GM10266 (cell line): ENCODE results near the gene NAA20.

Experiments
- DNase-seq: peaks from one replicate; pipeline ENCODE4 v3.0.0; 2012; ENCODE audit errors: extremely low spot score
- CTCF ChIP-seq: IDR thresholded peaks from 2 replicates; pipeline ENCODE4 v1.5.1; 2012; ENCODE audit warnings: mild to moderate bottlenecking, low read depth; ENCODE audit not compliant: control insufficient read depth, insufficient read depth; ENCODE audit errors: missing control alignments

NAA20 gene

GRCh38 chr20:20009784-20010253 is 7.3 kb upstream of the NAA20 start:
- no peak for TF ChIP-seq CTCF
- DNase-seq: no peak

GRCh38 chr20:20010639-20011500 is 6.3 kb upstream of the NAA20 start:
- TF ChIP-seq CTCF: no peak
- DNase-seq: no peak

- no peak for TF ChIP-seq CTCF
- no peak for DNase-seq
These were observed 4.6 kb upstream of the NAA20 start for GRCh38 chr20:20012541-20012940.

- TF ChIP-seq CTCF: no peak
These were observed 2.5 kb upstream of the NAA20 start for GRCh38 chr20:20014659-20015058.

GRCh38 chr20:20017844-20018185 is 653 bp downstream of the NAA20 start:
- no peak for DNase-seq

More at GRCh38 chr20:20014659-20015058, 2.5 kb upstream of the NAA20 start:
- DNase-seq: no peak

GRCh38 chr20:20018366-20018765 is 1.2 kb downstream of the NAA20 start:
- TF ChIP-seq CTCF: no peak

More at GRCh38 chr20:20017844-20018185, 653 bp downstream of the NAA20 start:
- no peak for TF ChIP-seq CTCF

GRCh38 chr20:20019123-20019522 is 2.0 kb downstream of the NAA20 start:
- no peak for DNase-seq
- TF ChIP-seq CTCF: no peak

More at GRCh38 chr20:20018366-20018765, 1.2 kb downstream of the NAA20 start:
- DNase-seq: no peak
